Thyroid gland (tissue), 4 donors: ENCODE data around the gene OR13J1.

Source experiments
- CTCF ChIP-seq, 6 experiments: fragments of 200-600 bp in 3 of 6; fragments of 450-650 bp in 3 of 6; sonication (generic) in 3 of 6; IDR thresholded peaks; one replicate each; pipeline ENCODE4 v1.5.1; 2016 to 2019; ENCODE audit warnings: antibody characterized with exemption in 6 of 6, mild to moderate bottlenecking in 2 of 6, inconsistent platforms in 1 of 6, moderate library complexity in 1 of 6
- POLR2A ChIP-seq, 2 donors: fragments of 450-650 bp; IDR thresholded peaks; one replicate each; pipeline ENCODE4 v1.6.1; 2017; ENCODE audit warnings: antibody characterized with exemption in 2 of 2, mild to moderate bottlenecking in 2 of 2, moderate library complexity in 1 of 2

- TF ChIP-seq POLR2A (IDR thresholded peaks at IDR 0.05) (no peak), CTCF (IDR thresholded peaks at IDR 0.05) (no peak)
Measured at GRCh38 chr9:35868933-35869332, 1.3 kb downstream of the OR13J1 start.
